ENCODE measurements around the gene DENND2C. TPM values are rescaled to one million over a fixed set of nuclear protein-coding genes. Genes with fewer than 3 reads are reported as not detected.

The DENND2C gene
- total RNA-seq, 2 experiments from 2014 or later, result 0.47 to 0.93 TPM

- no peaks in the 10 kb centered on the region for H3K36me3 ChIP-seq (ENCODE audit: insufficient read depth, low read length)
- no TSS peak for BruUV-seq (replicated peaks)
- H3K4me2 ChIP-seq (ENCODE audit: low read length), result no peak overlapping the region
- DNase-seq (ENCODE audit: low spot score), result no peak
- H3K9me2 ChIP-seq (ENCODE audit: insufficient read depth, low read length), result no peaks in the 10 kb centered on the region
- H3K4me3 ChIP-seq (ENCODE audit: low read depth, low read length, poor library complexity, severe bottlenecking), result no peak overlapping the region
- H3K9me3 ChIP-seq (ENCODE audit: low read length), result no peaks in the 10 kb centered on the region
- H3K79me2 ChIP-seq (ENCODE audit: insufficient read depth, low read depth, low read length), result no peaks in the 10 kb centered on the region
- H3K27ac ChIP-seq (ENCODE audit: low read depth, low read length, poor library complexity, severe bottlenecking), result no peak overlapping the region
- H3K4me1 ChIP-seq (ENCODE audit: insufficient read depth, low read length, poor library complexity, severe bottlenecking), result no peaks in the 10 kb centered on the region
- POLR2A ChIA-PET, result interaction anchor here (0.6 to 1.1 kb wide), 3 partner anchors 12 to 266 kb away, joined by 3 read pairs; no protein-coding TSS in a partner anchor
- H2AFZ ChIP-seq (ENCODE audit: low read length), result no peak overlapping the region
- no peaks in the 10 kb centered on the region for H4K20me1 ChIP-seq (ENCODE audit: insufficient read depth, low read length)
- CTCF ChIA-PET (ENCODE audit: unreplicated experiment), result no interaction called here
- TF ChIP-seq CTCF (conservative IDR thresholded peaks at IDR 0.05; ENCODE audit: low read length) (0 out of 2 replicates have a peak, but pooled peaks have one; percentile 23), EZH2phosphoT487 (IDR thresholded peaks at IDR 0.05; ENCODE audit: borderline replicate concordance, low read depth, low read length) (no peak)
- intact Hi-C loops (cut with micrococcal nuclease; ENCODE audit: unreplicated experiment), result no loop called here
Observed at GRCh38 chr1:114620419-114620818, 49.4 kb downstream of the DENND2C start.

GRCh38 chr1:114618606-114619005 lies 51.2 kb downstream of the DENND2C start:
- no peaks in the 10 kb centered on the region for H3K9me3 ChIP-seq (ENCODE audit: low read length)
- no peak for DNase-seq (ENCODE audit: low spot score)
- H3K4me2 ChIP-seq (ENCODE audit: low read length), result no peak overlapping the region
- TF ChIP-seq EZH2phosphoT487 (IDR thresholded peaks at IDR 0.05; ENCODE audit: borderline replicate concordance, low read depth, low read length) (no peak), CTCF (conservative IDR thresholded peaks at IDR 0.05; ENCODE audit: low read length) (no peak)
- no peak overlapping the region for H3K27ac ChIP-seq (ENCODE audit: low read depth, low read length, poor library complexity, severe bottlenecking)
- no peak overlapping the region for H3K4me3 ChIP-seq (ENCODE audit: low read depth, low read length, poor library complexity, severe bottlenecking)
- POLR2A ChIA-PET, result interaction anchor here (0.5 to 1.0 kb wide), 2 partner anchors 52 to 59 kb away, joined by 3 read pairs; no protein-coding TSS in a partner anchor
- H3K36me3 ChIP-seq (ENCODE audit: insufficient read depth, low read length), result no peaks in the 10 kb centered on the region
- no peaks in the 10 kb centered on the region for H4K20me1 ChIP-seq (ENCODE audit: insufficient read depth, low read length)
- intact Hi-C loops (cut with micrococcal nuclease; ENCODE audit: unreplicated experiment), result loop anchor here (10.0 kb wide), 1 partner anchor 64 kb away; no protein-coding TSS in a partner anchor
- H3K4me1 ChIP-seq (ENCODE audit: insufficient read depth, low read length, poor library complexity, severe bottlenecking), result no peaks in the 10 kb centered on the region
- H2AFZ ChIP-seq (ENCODE audit: low read length), result no peak overlapping the region
- no peaks in the 10 kb centered on the region for H3K9me2 ChIP-seq (ENCODE audit: insufficient read depth, low read length)
- no peaks in the 10 kb centered on the region for H3K79me2 ChIP-seq (ENCODE audit: insufficient read depth, low read depth, low read length)
- BruUV-seq (replicated peaks), result no TSS peak
- CTCF ChIA-PET (ENCODE audit: unreplicated experiment), result no interaction called here

GRCh38 chr1:114610546-114611245 lies 59.2 kb downstream of the DENND2C start:
- Histone ChIP-seq H2AFZ (ENCODE audit: low read length) (no peak overlapping the region), H3K36me3 (ENCODE audit: insufficient read depth, low read length) (no peaks in the 10 kb centered on the region), H3K4me2 (ENCODE audit: low read length) (no peak overlapping the region), H4K20me1 (ENCODE audit: insufficient read depth, low read length) (no peaks in the 10 kb centered on the region), H3K4me3 (ENCODE audit: low read depth, low read length, poor library complexity, severe bottlenecking) (no peak overlapping the region), H3K9me3 (ENCODE audit: low read length) (no peaks in the 10 kb centered on the region), H3K79me2 (ENCODE audit: insufficient read depth, low read depth, low read length) (no peaks in the 10 kb centered on the region), H3K4me1 (ENCODE audit: insufficient read depth, low read length, poor library complexity, severe bottlenecking) (no peaks in the 10 kb centered on the region), H3K27ac (ENCODE audit: low read depth, low read length, poor library complexity, severe bottlenecking) (no peak overlapping the region), H3K9me2 (ENCODE audit: insufficient read depth, low read length) (no peaks in the 10 kb centered on the region)
- BruUV-seq (replicated peaks), result no TSS peak
- no peak for DNase-seq (ENCODE audit: low spot score)
- CTCF ChIA-PET (ENCODE audit: unreplicated experiment), result no interaction called here
- POLR2A ChIA-PET, result no interaction called here
- intact Hi-C loops (cut with micrococcal nuclease; ENCODE audit: unreplicated experiment), result loop anchor here (10.0 kb wide), 1 partner anchor 56 kb away; no protein-coding TSS in a partner anchor
- TF ChIP-seq EZH2phosphoT487 (IDR thresholded peaks at IDR 0.05; ENCODE audit: borderline replicate concordance, low read depth, low read length) (no peak), CTCF (conservative IDR thresholded peaks at IDR 0.05; ENCODE audit: low read length) (no peak)

All from OCI-LY7 (cell line).